ENCODE data around the gene EBLN2. TPM values are rescaled to one million over a fixed set of nuclear protein-coding genes. Genes with fewer than 3 reads are reported as not detected.
A peak's percentile ranks its signal among the peaks of the same experiment; 100 is the strongest.

EBLN2 gene
- polyA plus RNA-seq, result 0.80 TPM

GRCh38 chr3:73061416-73061815 lies at the start of gene EBLN2:
EBLN2 (plus strand) TSS chr3:73061659; CDS start chr3:73062082, 423 bp downstream.
- Mint-ChIP-seq H3K36me3 (peaks cover 1% of the 10 kb centered on the region), H3K4me1 (peaks cover 1 to 2% (median 1%) of the 10 kb centered on the region in 3 donors), H3K9me3 (no peaks in the 10 kb centered on the region), H3K4me3 (no peak within 1 kb of the TSS), H3K27ac (no peak within 1 kb of the TSS), H3K27me3 (no peaks in the 10 kb centered on the region)

- peaks cover 25 to 44% (median 33%) of the 10 kb centered on the region in 3 donors for H3K4me1 Mint-ChIP-seq
- peaks cover 2% of the 10 kb centered on the region for H3K36me3 Mint-ChIP-seq
- H3K27me3 Mint-ChIP-seq, result no peaks in the 10 kb centered on the region
- H3K4me3 Mint-ChIP-seq, result peak overlapping the region in 1 of 4 donors; percentile 17
- H3K9me3 Mint-ChIP-seq, result peaks cover 0 to 2% (median 0%) of the 10 kb centered on the region in 3 donors
- H3K27ac Mint-ChIP-seq, result peak overlapping the region in 1 of 3 donors; percentile 1
Measured at GRCh38 chr3:73018298-73018697, 43.2 kb upstream of the EBLN2 start.

- Mint-ChIP-seq H3K4me1 (peaks cover 24 to 42% (median 33%) of the 10 kb centered on the region in 3 donors), H3K36me3 (peaks cover 2% of the 10 kb centered on the region), H3K27ac (no peak overlapping the region), H3K4me3 (no peak overlapping the region), H3K27me3 (no peaks in the 10 kb centered on the region), H3K9me3 (peaks cover 0 to 2% (median 0%) of the 10 kb centered on the region in 3 donors)
Measured at GRCh38 chr3:73018790-73019441, 42.5 kb upstream of the EBLN2 start.

- no peak overlapping the region for H3K4me3 Mint-ChIP-seq
- H3K27me3 Mint-ChIP-seq, result no peaks in the 10 kb centered on the region
- peaks cover 0 to 2% (median 0%) of the 10 kb centered on the region in 3 donors for H3K9me3 Mint-ChIP-seq
- peaks cover 35 to 55% (median 50%) of the 10 kb centered on the region in 3 donors for H3K4me1 Mint-ChIP-seq
- H3K36me3 Mint-ChIP-seq, result peaks cover 2% of the 10 kb centered on the region
- H3K27ac Mint-ChIP-seq, result no peak overlapping the region
Measured at GRCh38 chr3:73021301-73021835, 40.1 kb upstream of the EBLN2 start.

- no peaks in the 10 kb centered on the region for H3K27me3 Mint-ChIP-seq
- H3K4me1 Mint-ChIP-seq, result peaks cover 37 to 55% (median 48%) of the 10 kb centered on the region in 3 donors
- peak overlapping the region in 2 of 4 donors; percentile 11 to 41 for H3K4me3 Mint-ChIP-seq
- H3K9me3 Mint-ChIP-seq, result no peaks in the 10 kb centered on the region
- peak overlapping the region in 2 of 3 donors; percentile 71 to 82 for H3K27ac Mint-ChIP-seq
- H3K36me3 Mint-ChIP-seq, result peaks cover 2% of the 10 kb centered on the region
Measured at GRCh38 chr3:73024836-73025235, 36.6 kb upstream of the EBLN2 start.

- Mint-ChIP-seq H3K9me3 (no peaks in the 10 kb centered on the region), H3K36me3 (peaks cover 5% of the 10 kb centered on the region), H3K4me1 (peaks cover 44 to 57% (median 48%) of the 10 kb centered on the region in 3 donors), H3K27ac (peak overlapping the region in 1 of 3 donors; percentile 25), H3K27me3 (no peaks in the 10 kb centered on the region), H3K4me3 (no peak overlapping the region)
Measured at GRCh38 chr3:73026111-73026759, 35.2 kb upstream of the EBLN2 start.

GRCh38 chr3:73026760-73027113 lies 34.7 kb upstream of the EBLN2 start:
- Mint-ChIP-seq H3K4me1 (peaks cover 44 to 57% (median 45%) of the 10 kb centered on the region in 3 donors), H3K36me3 (peaks cover 5% of the 10 kb centered on the region), H3K9me3 (no peaks in the 10 kb centered on the region), H3K4me3 (no peak overlapping the region), H3K27ac (peak overlapping the region in 1 of 3 donors; percentile 25), H3K27me3 (no peaks in the 10 kb centered on the region)

- no peaks in the 10 kb centered on the region for H3K27me3 Mint-ChIP-seq
- H3K9me3 Mint-ChIP-seq, result no peaks in the 10 kb centered on the region
- H3K27ac Mint-ChIP-seq, result peak overlapping the region in 1 of 3 donors; percentile 41
- peak overlapping the region in 1 of 4 donors; percentile 18 for H3K4me3 Mint-ChIP-seq
- peaks cover 43 to 66% (median 44%) of the 10 kb centered on the region in 3 donors for H3K4me1 Mint-ChIP-seq
- H3K36me3 Mint-ChIP-seq, result peaks cover 9% of the 10 kb centered on the region
Measured at GRCh38 chr3:73028803-73029202, 32.7 kb upstream of the EBLN2 start.

- H3K9me3 Mint-ChIP-seq, result no peaks in the 10 kb centered on the region
- H3K4me3 Mint-ChIP-seq, result peak overlapping the region in 1 of 4 donors; percentile 70
- peaks cover 47 to 67% (median 49%) of the 10 kb centered on the region in 3 donors for H3K4me1 Mint-ChIP-seq
- peak overlapping the region in 2 of 3 donors; percentile 3 to 46 for H3K27ac Mint-ChIP-seq
- no peaks in the 10 kb centered on the region for H3K27me3 Mint-ChIP-seq
- H3K36me3 Mint-ChIP-seq, result peaks cover 9% of the 10 kb centered on the region
Measured at GRCh38 chr3:73029321-73029796, 32.1 kb upstream of the EBLN2 start.

GRCh38 chr3:73030073-73030597 lies 31.3 kb upstream of the EBLN2 start:
- H3K9me3 Mint-ChIP-seq, result no peaks in the 10 kb centered on the region
- peaks cover 43 to 60% (median 50%) of the 10 kb centered on the region in 3 donors for H3K4me1 Mint-ChIP-seq
- H3K4me3 Mint-ChIP-seq, result peak overlapping the region in 2 of 4 donors; percentile 10 to 70
- H3K27me3 Mint-ChIP-seq, result no peaks in the 10 kb centered on the region
- H3K27ac Mint-ChIP-seq, result peak overlapping the region in 1 of 3 donors; percentile 3
- H3K36me3 Mint-ChIP-seq, result peaks cover 9% of the 10 kb centered on the region

- no peaks in the 10 kb centered on the region for H3K9me3 Mint-ChIP-seq
- H3K27me3 Mint-ChIP-seq, result no peaks in the 10 kb centered on the region
- H3K36me3 Mint-ChIP-seq, result peaks cover 7% of the 10 kb centered on the region
- H3K4me1 Mint-ChIP-seq, result peaks cover 44 to 55% (median 48%) of the 10 kb centered on the region in 3 donors
- no peak overlapping the region for H3K27ac Mint-ChIP-seq
- no peak overlapping the region for H3K4me3 Mint-ChIP-seq
Measured at GRCh38 chr3:73031573-73032103, 29.8 kb upstream of the EBLN2 start.

GRCh38 chr3:73036694-73037591 lies 24.5 kb upstream of the EBLN2 start:
- Mint-ChIP-seq H3K4me1 (peaks cover 33 to 57% (median 48%) of the 10 kb centered on the region in 3 donors), H3K27me3 (no peaks in the 10 kb centered on the region), H3K36me3 (peaks cover 4% of the 10 kb centered on the region), H3K27ac (peak overlapping the region in 1 of 3 donors; percentile 45), H3K9me3 (no peaks in the 10 kb centered on the region), H3K4me3 (no peak overlapping the region)

GRCh38 chr3:73041537-73041936 lies 19.9 kb upstream of the EBLN2 start:
- Mint-ChIP-seq H3K36me3 (no peaks in the 10 kb centered on the region), H3K4me3 (no peak overlapping the region), H3K27me3 (no peaks in the 10 kb centered on the region), H3K27ac (no peak overlapping the region), H3K9me3 (no peaks in the 10 kb centered on the region), H3K4me1 (peaks cover 31 to 45% (median 41%) of the 10 kb centered on the region in 3 donors)

- H3K9me3 Mint-ChIP-seq, result no peaks in the 10 kb centered on the region
- peak overlapping the region in 1 of 3 donors; percentile 16 for H3K27ac Mint-ChIP-seq
- H3K27me3 Mint-ChIP-seq, result no peaks in the 10 kb centered on the region
- H3K36me3 Mint-ChIP-seq, result no peaks in the 10 kb centered on the region
- H3K4me1 Mint-ChIP-seq, result peaks cover 28 to 32% (median 29%) of the 10 kb centered on the region in 3 donors
- H3K4me3 Mint-ChIP-seq, result no peak overlapping the region
Measured at GRCh38 chr3:73043414-73043813, 18.0 kb upstream of the EBLN2 start.
